ENCODE data around the gene ACTR8. TPM values are rescaled to one million over a fixed set of nuclear protein-coding genes. Genes with fewer than 3 reads are reported as not detected.

ACTR8 gene
- total RNA-seq, 1 donor from 2014 or later: 43.6 TPM

GRCh38 chr3:53902711-53903110, 20.8 kb upstream of the ACTR8 start:
- DNase-seq (ENCODE audit: low read depth): no peak
- no peak overlapping the region for H3K27ac ChIP-seq (ENCODE audit: low read depth, low read length)
- no peak overlapping the region for H3K27ac Mint-ChIP-seq (ENCODE audit: unreplicated experiment)
- no peak overlapping the region for H2AFZ ChIP-seq (ENCODE audit: low read depth, low read length)
- TF ChIP-seq EZH2 (IDR thresholded peaks at IDR 0.05; ENCODE audit: insufficient read depth, low read length) (no peak), CTCF (IDR thresholded peaks at IDR 0.05; ENCODE audit: insufficient read depth, low read depth, low read length) (no peak)
- no peaks in the 10 kb centered on the region for H3K4me1 ChIP-seq (ENCODE audit: insufficient read depth, low read length)
- no peaks in the 10 kb centered on the region for H3K36me3 ChIP-seq (ENCODE audit: insufficient read depth, low read length)
- H3K9me3 ChIP-seq (ENCODE audit: insufficient read depth, low read depth, low read length): no peaks in the 10 kb centered on the region
- no peak overlapping the region for H3K4me2 ChIP-seq (ENCODE audit: low read length)
- no peak overlapping the region for H3K4me3 ChIP-seq (ENCODE audit: insufficient read depth, low read depth, low read length)
- H3K4me1 Mint-ChIP-seq (ENCODE audit: low read depth, unreplicated experiment): no peaks in the 10 kb centered on the region
- no peaks in the 10 kb centered on the region for H4K20me1 ChIP-seq (ENCODE audit: insufficient read depth, low read length)
- H3K27me3 ChIP-seq (ENCODE audit: insufficient read depth, low read length): peaks cover 1% of the 10 kb centered on the region
- no peaks in the 10 kb centered on the region for H3K79me2 ChIP-seq (ENCODE audit: insufficient read depth, low read length)
- peaks cover 4% of the 10 kb centered on the region for H3K9me3 Mint-ChIP-seq (ENCODE audit: unreplicated experiment)
- no peaks in the 10 kb centered on the region for H3K36me3 Mint-ChIP-seq (ENCODE audit: low read depth, unreplicated experiment)
- H3K9ac ChIP-seq (ENCODE audit: low read length): no peak overlapping the region
- no peak for FAIRE-seq
- no peaks in the 10 kb centered on the region for H3K27me3 Mint-ChIP-seq (ENCODE audit: low read depth, unreplicated experiment)
- no peak overlapping the region for H3K4me3 Mint-ChIP-seq (ENCODE audit: unreplicated experiment)

- TF ChIP-seq EZH2 (IDR thresholded peaks at IDR 0.05; ENCODE audit: insufficient read depth, low read length): no peak
- TF ChIP-seq CTCF (IDR thresholded peaks at IDR 0.05; ENCODE audit: insufficient read depth, low read depth, low read length): no peak
- Histone ChIP-seq H3K9me3 (ENCODE audit: insufficient read depth, low read depth, low read length) (no peaks in the 10 kb centered on the region), H3K27me3 (ENCODE audit: insufficient read depth, low read length) (peaks cover 6% of the 10 kb centered on the region), H3K9ac (ENCODE audit: low read length) (no peak overlapping the region), H3K4me1 (ENCODE audit: insufficient read depth, low read length) (no peaks in the 10 kb centered on the region), H3K4me3 (ENCODE audit: insufficient read depth, low read depth, low read length) (no peak overlapping the region), H3K4me2 (ENCODE audit: low read length) (no peak overlapping the region), H2AFZ (ENCODE audit: low read depth, low read length) (no peak overlapping the region), H4K20me1 (ENCODE audit: insufficient read depth, low read length) (no peaks in the 10 kb centered on the region), H3K36me3 (ENCODE audit: insufficient read depth, low read length) (no peaks in the 10 kb centered on the region), H3K27ac (ENCODE audit: low read depth, low read length) (no peak overlapping the region), H3K79me2 (ENCODE audit: insufficient read depth, low read length) (no peaks in the 10 kb centered on the region)
- H3K4me1 Mint-ChIP-seq (ENCODE audit: low read depth, unreplicated experiment): no peaks in the 10 kb centered on the region
- no peaks in the 10 kb centered on the region for H3K27me3 Mint-ChIP-seq (ENCODE audit: low read depth, unreplicated experiment)
- no peak overlapping the region for H3K27ac Mint-ChIP-seq (ENCODE audit: unreplicated experiment)
- FAIRE-seq (no peak), DNase-seq (ENCODE audit: low read depth) (no peak)
- H3K36me3 Mint-ChIP-seq (ENCODE audit: low read depth, unreplicated experiment): no peaks in the 10 kb centered on the region
- peaks cover 4% of the 10 kb centered on the region for H3K9me3 Mint-ChIP-seq (ENCODE audit: unreplicated experiment)
- no peak overlapping the region for H3K4me3 Mint-ChIP-seq (ENCODE audit: unreplicated experiment)
These were observed 20.1 kb upstream of the ACTR8 start for GRCh38 chr3:53902067-53902466.

GRCh38 chr3:53900666-53901331, 18.8 kb upstream of the ACTR8 start:
- DNase-seq (ENCODE audit: low read depth): no peak
- TF ChIP-seq CTCF (IDR thresholded peaks at IDR 0.05; ENCODE audit: insufficient read depth, low read depth, low read length) (no peak), EZH2 (IDR thresholded peaks at IDR 0.05; ENCODE audit: insufficient read depth, low read length) (no peak)
- no peak overlapping the region for H3K4me2 ChIP-seq (ENCODE audit: low read length)
- H3K9ac ChIP-seq (ENCODE audit: low read length): no peak overlapping the region
- Mint-ChIP-seq H3K27me3 (ENCODE audit: low read depth, unreplicated experiment) (no peaks in the 10 kb centered on the region), H3K27ac (ENCODE audit: unreplicated experiment) (no peak overlapping the region), H3K4me3 (ENCODE audit: unreplicated experiment) (no peak overlapping the region), H3K4me1 (ENCODE audit: low read depth, unreplicated experiment) (no peaks in the 10 kb centered on the region), H3K9me3 (ENCODE audit: unreplicated experiment) (no peaks in the 10 kb centered on the region), H3K36me3 (ENCODE audit: low read depth, unreplicated experiment) (no peaks in the 10 kb centered on the region)
- no peak for FAIRE-seq
- H3K4me3 ChIP-seq (ENCODE audit: insufficient read depth, low read depth, low read length): no peak overlapping the region
- H4K20me1 ChIP-seq (ENCODE audit: insufficient read depth, low read length): no peaks in the 10 kb centered on the region
- H3K4me1 ChIP-seq (ENCODE audit: insufficient read depth, low read length): no peaks in the 10 kb centered on the region
- H3K79me2 ChIP-seq (ENCODE audit: insufficient read depth, low read length): no peaks in the 10 kb centered on the region
- no peak overlapping the region for H3K27ac ChIP-seq (ENCODE audit: low read depth, low read length)
- H3K27me3 ChIP-seq (ENCODE audit: insufficient read depth, low read length): peaks cover 9% of the 10 kb centered on the region
- H3K36me3 ChIP-seq (ENCODE audit: insufficient read depth, low read length): no peaks in the 10 kb centered on the region
- H3K9me3 ChIP-seq (ENCODE audit: insufficient read depth, low read depth, low read length): no peaks in the 10 kb centered on the region
- H2AFZ ChIP-seq (ENCODE audit: low read depth, low read length): no peak overlapping the region
